GM19240 (cell line): ENCODE measurements around the gene ZNF284.

ENCODE experiments used
- DNase-seq: peaks from one replicate; pipeline ENCODE4 v3.0.0; 2011; ENCODE audit warnings: low spot score; ENCODE audit not compliant: insufficient read length

ZNF284 gene

GRCh38 chr19:44071824-44072542 lies at the start of gene ZNF284:
ZNF284 (plus strand) TSS chr19:44072159; CDS start chr19:44076390, 4,231 bp downstream.
- peak; percentile 81 for DNase-seq

GRCh38 chr19:44024900-44025216 lies 47.1 kb upstream of the ZNF284 start:
- no peak for DNase-seq

- DNase-seq: peak; percentile 52
Observed at GRCh38 chr19:44025217-44025936, 46.6 kb upstream of the ZNF284 start, which contains the start of gene ZNF222. ZNF222 (plus strand) TSS chr19:44025379; CDS start chr19:44025437, 58 bp downstream.

- no peak for DNase-seq
Observed at GRCh38 chr19:44026622-44027021, 45.3 kb upstream of the ZNF284 start.

- no peak for DNase-seq
Observed at GRCh38 chr19:44032001-44032610, 39.9 kb upstream of the ZNF284 start.

- no peak for DNase-seq
Observed at GRCh38 chr19:44042147-44042546, 29.8 kb upstream of the ZNF284 start.

- DNase-seq: no peak
Observed at GRCh38 chr19:44050740-44051649, 21.0 kb upstream of the ZNF284 start.

- peak; percentile 43 for DNase-seq
Observed at GRCh38 chr19:44051650-44052402, 20.1 kb upstream of the ZNF284 start, which contains the start of gene ZNF223. ZNF223 (plus strand) TSS chr19:44052036; CDS start chr19:44055177, 3,141 bp downstream.

- DNase-seq: no peak
Observed at GRCh38 chr19:44055870-44056269, 16.1 kb upstream of the ZNF284 start.

- DNase-seq: no peak
Observed at GRCh38 chr19:44059229-44059628, 12.7 kb upstream of the ZNF284 start.

- no peak for DNase-seq
Observed at GRCh38 chr19:44061038-44061437, 10.9 kb upstream of the ZNF284 start.

- no peak for DNase-seq
Observed at GRCh38 chr19:44066305-44066704, 5.7 kb upstream of the ZNF284 start.

- no peak for DNase-seq
Observed at GRCh38 chr19:44069415-44069814, 2.5 kb upstream of the ZNF284 start.

- no peak for DNase-seq
Observed at GRCh38 chr19:44072543-44073401, 813 bp downstream of the ZNF284 start.

GRCh38 chr19:44076325-44076724 lies 4.4 kb downstream of the ZNF284 start:
- DNase-seq: no peak

GRCh38 chr19:44092108-44092507 lies 20.1 kb downstream of the ZNF284 start:
- DNase-seq: no peak

GRCh38 chr19:44093931-44094765 lies 22.2 kb downstream of the ZNF284 start, which contains the start of gene ZNF224:
ZNF224 (plus strand) TSS chr19:44094361; CDS start chr19:44097874, 3,513 bp downstream.
- peak; percentile 83 for DNase-seq

GRCh38 chr19:44107751-44108150 lies 35.8 kb downstream of the ZNF284 start:
- DNase-seq: no peak

- no peak for DNase-seq
Observed at GRCh38 chr19:44109458-44109857, 37.5 kb downstream of the ZNF284 start.
